ENCODE measurements around the gene VPS13D. TPM values are rescaled to one million over a fixed set of nuclear protein-coding genes. Genes with fewer than 3 reads are reported as not detected.

Gene VPS13D
- total and polyA plus RNA-seq, 10 of the 15 experiments (the other 5 are each of a cell fraction or from before 2014, with no cell fraction given), result 1.4 to 16.9 (median 8.5) TPM

GRCh38 chr1:12542138-12542465 is 312.3 kb downstream of the VPS13D start (continued):
- TF ChIP-seq ZBTB11 (CRISPR knock-in tag; IDR thresholded peaks at IDR 0.05) (no peak), SIX5 (IDR thresholded peaks at IDR 0.05; ENCODE audit: low read depth, low read length, severe bottlenecking) (no peak), ASH2L (IDR thresholded peaks at IDR 0.05; ENCODE audit: borderline replicate concordance, low read depth) (no peak), LARP7 (IDR thresholded peaks at IDR 0.05) (no peak), HDGF (IDR thresholded peaks at IDR 0.05) (no peak), PKNOX1 (IDR thresholded peaks at IDR 0.05) (no peak), ZNF274 (IDR thresholded peaks at IDR 0.05; ENCODE audit: insufficient read depth, insufficient read length) (no peak), EP300 (IDR thresholded peaks at IDR 0.05; ENCODE audit: borderline replicate concordance in 1 of 2, control insufficient read depth in 1 of 2, low read depth in 2 of 2, low read length in 2 of 2) (no peak)
